Activated CD4-positive, CD25-positive, alpha-beta regulatory T cell treated with anti-CD3 and anti-CD28 coated beads, Interleukin-2, amount 50 U/mL, for 72 hours (primary cell): ENCODE measurements around the gene PRDX5.
"Not testable (repeated sequence)": the region's sequence is repeated elsewhere in the genome, so short reads cannot be mapped to it uniquely, and the experiment has no call there.

Source experiments
- DNase-seq: peaks from one replicate; pipeline ENCODE4 v3.0.0; 2021

Gene PRDX5

GRCh38 chr11:64306563-64306875, 11.4 kb upstream of the PRDX5 start:
- DNase-seq: no peak

DNA sequence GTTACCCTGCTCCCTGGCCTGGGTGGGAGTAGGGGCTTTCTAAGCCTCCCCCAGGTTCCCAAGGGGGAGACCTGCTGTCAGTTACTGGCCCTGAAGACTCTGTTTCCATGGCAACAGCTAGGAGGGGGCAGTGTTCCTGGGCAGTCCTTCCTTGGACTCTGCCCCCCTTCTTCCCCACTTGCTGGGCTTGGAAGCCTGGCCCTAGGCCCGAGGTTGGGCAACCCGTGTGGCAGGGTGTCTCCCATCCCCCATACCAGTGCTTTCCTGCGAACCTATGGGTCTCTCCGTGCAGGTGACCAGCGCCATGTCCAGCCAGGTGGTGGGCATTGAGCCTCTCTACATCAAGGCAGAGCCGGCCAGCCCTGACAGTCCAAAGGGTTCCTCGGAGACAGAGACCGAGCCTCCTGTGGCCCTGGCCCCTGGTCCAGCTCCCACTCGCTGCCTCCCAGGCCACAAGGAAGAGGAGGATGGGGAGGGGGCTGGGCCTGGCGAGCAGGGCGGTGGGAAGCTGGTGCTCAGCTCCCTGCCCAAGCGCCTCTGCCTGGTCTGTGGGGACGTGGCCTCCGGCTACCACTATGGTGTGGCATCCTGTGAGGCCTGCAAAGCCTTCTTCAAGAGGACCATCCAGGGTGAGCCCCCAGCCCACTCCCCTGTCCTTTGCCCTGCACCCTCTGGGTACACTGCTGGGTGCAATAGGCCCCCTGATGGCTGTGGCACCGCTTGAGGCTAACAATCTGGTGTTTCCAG, 10.9 kb upstream of the PRDX5 start:
- DNase-seq: no peak

GRCh38 chr11:64307795-64308194, 10.1 kb upstream of the PRDX5 start:
- DNase-seq: not testable (repeated sequence)

- no peak for DNase-seq
Observed at GRCh38 chr11:64312947-64313346, 5.0 kb upstream of the PRDX5 start.

DNA sequence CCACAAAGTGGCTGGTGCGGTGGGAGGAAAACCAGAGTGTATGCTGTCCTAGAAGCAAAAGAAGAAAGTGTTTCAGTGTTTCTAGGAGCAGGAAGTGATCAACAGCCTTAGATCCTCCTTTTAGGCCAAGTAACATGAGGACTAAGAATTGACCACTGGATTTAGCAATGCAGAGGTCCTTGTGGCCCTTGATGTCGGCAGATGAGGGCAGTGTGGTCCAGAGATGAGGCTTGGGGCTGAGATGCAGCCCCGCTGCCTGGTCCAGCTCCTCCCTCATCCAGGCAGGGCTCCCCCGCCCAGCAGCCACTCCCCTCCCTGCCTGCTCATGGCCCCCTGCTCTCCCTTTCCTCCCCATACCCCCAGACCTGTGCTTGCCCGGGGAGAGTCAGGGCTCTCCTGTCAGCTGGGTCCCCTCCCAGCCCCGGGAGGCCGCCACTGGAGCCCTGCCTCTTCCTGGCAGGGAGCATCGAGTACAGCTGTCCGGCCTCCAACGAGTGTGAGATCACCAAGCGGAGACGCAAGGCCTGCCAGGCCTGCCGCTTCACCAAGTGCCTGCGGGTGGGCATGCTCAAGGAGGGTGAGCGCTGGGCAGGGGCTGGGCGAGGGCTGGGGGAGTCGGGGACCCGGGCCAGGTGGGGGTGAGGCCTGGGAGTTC, 4.3 kb upstream of the PRDX5 start:
- DNase-seq: no peak

- no peak for DNase-seq
Observed at GRCh38 chr11:64314146-64314804, 3.6 kb upstream of the PRDX5 start.

DNA sequence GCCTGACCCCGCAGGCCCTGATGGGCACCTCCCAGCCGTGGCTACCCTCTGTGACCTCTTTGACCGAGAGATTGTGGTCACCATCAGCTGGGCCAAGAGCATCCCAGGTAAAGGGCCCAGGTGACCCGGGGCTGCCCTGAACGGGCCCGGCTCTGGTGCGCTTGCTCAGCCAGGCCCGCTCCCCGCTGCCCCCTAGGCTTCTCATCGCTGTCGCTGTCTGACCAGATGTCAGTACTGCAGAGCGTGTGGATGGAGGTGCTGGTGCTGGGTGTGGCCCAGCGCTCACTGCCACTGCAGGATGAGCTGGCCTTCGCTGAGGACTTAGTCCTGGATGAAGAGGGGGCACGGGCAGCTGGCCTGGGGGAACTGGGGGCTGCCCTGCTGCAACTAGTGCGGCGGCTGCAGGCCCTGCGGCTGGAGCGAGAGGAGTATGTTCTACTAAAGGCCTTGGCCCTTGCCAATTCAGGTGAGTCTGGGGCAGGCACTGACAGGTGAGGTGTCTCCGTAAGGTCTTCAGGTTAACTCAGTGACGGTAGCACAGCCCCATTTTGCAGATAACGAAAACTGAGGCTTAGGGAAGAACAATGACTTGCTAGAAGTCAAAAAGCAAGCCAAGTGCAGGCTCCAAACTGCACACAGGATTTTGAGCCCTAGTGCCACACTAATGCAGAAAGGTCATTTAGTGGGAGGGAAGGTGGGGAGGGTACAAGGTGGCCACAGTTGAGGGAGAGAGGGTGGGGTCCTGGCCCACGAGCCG, 2.9 kb upstream of the PRDX5 start:
- no peak for DNase-seq

DNA sequence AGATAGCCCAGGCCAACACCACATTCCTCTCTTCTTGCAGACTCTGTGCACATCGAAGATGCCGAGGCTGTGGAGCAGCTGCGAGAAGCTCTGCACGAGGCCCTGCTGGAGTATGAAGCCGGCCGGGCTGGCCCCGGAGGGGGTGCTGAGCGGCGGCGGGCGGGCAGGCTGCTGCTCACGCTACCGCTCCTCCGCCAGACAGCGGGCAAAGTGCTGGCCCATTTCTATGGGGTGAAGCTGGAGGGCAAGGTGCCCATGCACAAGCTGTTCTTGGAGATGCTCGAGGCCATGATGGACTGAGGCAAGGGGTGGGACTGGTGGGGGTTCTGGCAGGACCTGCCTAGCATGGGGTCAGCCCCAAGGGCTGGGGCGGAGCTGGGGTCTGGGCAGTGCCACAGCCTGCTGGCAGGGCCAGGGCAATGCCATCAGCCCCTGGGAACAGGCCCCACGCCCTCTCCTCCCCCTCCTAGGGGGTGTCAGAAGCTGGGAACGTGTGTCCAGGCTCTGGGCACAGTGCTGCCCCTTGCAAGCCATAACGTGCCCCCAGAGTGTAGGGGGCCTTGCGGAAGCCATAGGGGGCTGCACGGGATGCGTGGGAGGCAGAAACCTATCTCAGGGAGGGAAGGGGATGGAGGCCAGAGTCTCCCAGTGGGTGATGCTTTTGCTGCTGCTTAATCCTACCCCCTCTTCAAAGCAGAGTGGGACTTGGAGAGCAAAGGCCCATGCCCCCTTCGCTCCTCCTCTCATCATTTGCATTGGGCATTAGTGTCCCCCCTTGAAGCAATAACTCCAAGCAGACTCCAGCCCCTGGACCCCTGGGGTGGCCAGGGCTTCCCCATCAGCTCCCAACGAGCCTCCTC, 2.0 kb upstream of the PRDX5 start:
- DNase-seq: not testable (repeated sequence)

DNA sequence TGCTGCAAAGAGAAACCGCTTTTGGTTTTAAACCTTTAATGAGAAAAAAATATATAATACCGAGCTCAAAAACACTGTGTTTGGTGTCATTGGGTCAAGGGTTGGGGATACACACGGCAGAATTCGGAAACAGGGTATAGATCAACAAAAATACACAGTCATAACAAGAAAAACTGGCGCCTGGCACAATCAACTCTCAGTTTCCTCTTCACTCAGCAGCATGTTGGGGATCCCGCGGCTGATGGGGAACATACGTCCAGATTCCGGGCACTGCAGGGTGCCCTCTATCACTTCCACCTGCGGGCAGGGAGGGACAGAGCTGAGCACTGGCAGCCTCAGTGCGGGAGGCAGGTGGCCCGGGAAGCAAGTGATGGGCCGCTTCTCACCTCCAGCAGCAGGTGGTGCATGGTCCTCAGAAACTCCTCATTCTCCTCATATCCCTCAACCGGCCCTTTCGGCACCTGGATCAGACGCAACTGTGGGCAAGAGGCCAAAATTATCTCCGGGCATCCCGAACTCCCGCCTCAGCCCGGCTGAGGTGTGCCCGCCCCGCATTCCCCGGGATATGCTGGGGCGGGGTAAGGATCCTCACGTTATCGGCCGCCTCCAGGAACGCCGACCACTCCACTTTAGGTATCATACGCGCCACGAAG, 1.1 kb upstream of the PRDX5 start:
- no peak for DNase-seq

DNA sequence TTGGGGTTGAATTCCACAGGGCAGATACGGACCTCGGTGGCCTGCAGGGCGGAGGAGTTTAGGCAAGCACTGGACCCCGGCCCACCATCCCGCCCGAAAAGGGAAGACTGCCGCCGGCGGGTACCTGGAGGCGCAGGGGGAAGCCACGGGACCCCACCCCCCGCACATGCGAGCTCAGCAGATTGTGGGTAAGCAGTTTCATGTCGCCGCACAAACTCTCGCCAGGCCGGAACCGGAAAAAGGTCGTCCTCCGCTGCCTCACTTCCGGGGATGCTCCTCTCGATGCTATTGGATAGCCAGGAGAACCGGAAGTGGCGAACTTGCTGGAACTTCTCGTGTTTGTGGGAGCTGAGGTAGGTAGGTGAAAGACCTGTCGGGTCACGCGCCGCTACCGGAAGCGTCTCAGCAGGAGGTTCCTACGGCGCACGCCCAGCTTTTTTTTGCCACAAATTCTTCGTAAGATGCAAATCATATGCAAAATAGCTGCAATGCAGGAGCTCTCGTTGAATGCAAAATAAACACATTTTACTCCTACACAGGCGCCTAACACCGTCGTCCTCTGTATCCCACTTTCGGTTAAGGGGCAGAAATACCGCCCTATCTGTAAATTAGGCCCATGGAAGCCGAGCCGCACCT, 478 bp upstream of the PRDX5 start, which contains the start of gene TRMT112:
TSS of gene TRMT112 (minus strand) at position 235 of the 636 bp plus-strand sequence. CDS start at position 202, 33 bp downstream.
- peak; percentile 92 for DNase-seq

DNA sequence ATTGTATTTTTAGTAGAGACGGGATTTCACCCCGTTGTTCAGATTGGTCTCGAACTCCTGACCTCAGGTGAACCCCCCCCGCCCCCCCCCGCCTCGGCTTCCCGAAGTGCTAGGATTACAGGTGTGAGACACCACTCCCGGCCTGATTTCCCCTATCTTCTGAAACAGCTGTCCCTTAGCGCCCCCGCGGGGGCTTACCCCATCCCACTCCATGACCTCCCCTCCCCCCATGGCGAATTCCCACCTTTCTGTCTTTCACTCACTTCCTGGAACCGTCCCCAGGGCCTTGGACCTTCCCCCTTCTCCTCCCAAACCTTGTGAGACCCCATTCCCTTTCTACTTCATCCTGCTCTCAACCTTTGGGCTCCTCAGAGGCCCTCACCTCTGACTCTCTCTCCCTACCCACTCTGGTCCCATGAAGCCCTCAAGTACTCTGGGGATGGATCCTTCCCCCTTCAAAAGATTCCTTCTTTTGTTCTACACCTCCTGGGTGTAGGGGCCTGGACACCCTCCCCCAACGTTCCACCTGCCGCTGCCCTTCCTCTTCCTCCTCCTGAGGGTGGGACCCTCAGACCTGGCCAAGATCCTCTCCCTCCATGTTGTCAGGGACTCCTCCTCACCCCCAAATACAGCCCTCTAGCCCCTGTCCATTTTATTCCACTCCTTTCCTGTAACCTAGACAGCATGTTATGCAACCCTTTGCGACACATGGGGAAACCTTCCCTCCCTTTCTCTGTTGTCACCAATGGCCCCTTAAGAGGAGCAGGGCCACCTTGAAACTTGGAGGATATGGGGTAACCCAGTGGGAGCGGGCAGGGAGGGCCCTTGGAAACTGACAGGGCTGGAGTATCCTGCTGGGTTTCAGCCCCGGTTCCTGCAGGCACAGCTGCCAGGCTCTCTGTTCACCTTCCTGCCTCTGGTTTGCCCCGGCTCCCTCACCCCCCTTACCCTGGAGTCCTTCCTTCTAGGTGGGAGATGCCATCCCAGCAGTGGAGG, 1.1 kb downstream of the PRDX5 start:
- no peak for DNase-seq

- DNase-seq: no peak
Observed at GRCh38 chr11:64320556-64320955, 2.6 kb downstream of the PRDX5 start.

GRCh38 chr11:64321026-64321425, 3.1 kb downstream of the PRDX5 start:
- DNase-seq: no peak

- no peak for DNase-seq
Observed at GRCh38 chr11:64321533-64321932, 3.6 kb downstream of the PRDX5 start.

DNA sequence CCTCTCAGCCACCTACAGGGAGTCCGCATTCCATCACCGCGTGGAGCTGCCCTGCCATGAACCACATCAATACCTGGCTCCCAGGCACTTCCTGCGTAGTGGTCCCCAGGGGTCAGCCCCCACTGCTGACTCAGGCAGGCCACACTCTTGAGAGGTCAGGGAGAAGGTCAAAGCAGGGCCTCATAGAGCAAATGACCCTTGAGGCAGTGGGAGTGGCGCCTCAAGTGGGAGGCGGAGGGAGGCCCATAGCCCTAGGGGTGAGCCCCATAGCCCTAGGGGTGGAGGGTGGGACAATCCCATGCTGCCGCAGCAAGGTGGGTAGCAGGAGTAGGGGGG, 5.0 kb downstream of the PRDX5 start:
- DNase-seq: no peak

GRCh38 chr11:64323373-64323772, 5.5 kb downstream of the PRDX5 start:
- no peak for DNase-seq

DNA sequence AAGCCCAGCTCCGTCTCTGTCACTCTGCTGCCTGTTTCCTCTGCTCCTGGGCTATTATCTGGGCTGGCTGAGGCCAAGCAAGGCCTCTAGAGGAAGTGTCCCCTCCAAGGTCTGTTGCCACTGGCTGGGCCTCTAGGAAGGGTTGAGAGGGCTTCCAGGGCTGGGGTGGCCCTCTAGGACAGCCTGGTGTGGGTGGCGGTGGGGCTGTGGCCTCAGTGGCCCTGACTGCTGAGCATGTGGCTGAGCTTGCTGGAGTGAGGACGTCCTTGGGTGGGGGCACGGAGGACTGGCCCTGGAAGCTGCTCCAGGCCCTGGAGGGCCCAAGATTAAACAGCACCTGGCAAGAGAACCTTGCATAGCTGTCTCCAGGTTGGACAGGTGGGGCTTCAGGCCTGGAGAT, 6.1 kb downstream of the PRDX5 start:
- not testable (repeated sequence) for DNase-seq

GRCh38 chr11:64324692-64325469, 7.0 kb downstream of the PRDX5 start:
- DNase-seq: no peak

DNA sequence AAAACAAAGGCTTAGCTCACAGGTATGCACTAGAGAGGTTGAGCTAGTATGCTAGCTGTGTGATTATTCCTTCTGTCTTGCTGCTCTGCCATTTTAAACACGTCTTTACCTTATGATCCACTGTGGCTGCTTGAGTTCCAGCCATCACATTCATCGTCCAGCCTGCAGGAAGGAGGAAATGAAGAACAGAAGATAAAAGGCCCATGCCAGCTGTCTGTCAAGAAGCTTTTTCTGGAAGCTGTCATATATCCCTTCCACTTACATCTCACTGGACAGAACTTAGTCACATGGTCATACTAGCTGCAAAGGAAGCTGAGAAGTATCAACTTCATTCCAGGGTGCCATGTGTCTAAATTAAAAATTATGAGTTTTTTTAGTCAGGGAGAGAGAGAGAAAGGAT, 9.5 kb downstream of the PRDX5 start:
- DNase-seq: no peak
